NCI-H1092 treated with DMSO at 0.1 percent for 48 hours (cell line): Measurements from ENCODE around the gene KIF21A.
"Not testable (repeated sequence)": the region's sequence is repeated elsewhere in the genome, so short reads cannot be mapped to it uniquely, and the experiment has no call there.

Source experiments
- DNase-seq: peaks from one replicate; lab custom pipeline; 2025; lab: John Stamatoyannopoulos, UW

The KIF21A gene, protein sequence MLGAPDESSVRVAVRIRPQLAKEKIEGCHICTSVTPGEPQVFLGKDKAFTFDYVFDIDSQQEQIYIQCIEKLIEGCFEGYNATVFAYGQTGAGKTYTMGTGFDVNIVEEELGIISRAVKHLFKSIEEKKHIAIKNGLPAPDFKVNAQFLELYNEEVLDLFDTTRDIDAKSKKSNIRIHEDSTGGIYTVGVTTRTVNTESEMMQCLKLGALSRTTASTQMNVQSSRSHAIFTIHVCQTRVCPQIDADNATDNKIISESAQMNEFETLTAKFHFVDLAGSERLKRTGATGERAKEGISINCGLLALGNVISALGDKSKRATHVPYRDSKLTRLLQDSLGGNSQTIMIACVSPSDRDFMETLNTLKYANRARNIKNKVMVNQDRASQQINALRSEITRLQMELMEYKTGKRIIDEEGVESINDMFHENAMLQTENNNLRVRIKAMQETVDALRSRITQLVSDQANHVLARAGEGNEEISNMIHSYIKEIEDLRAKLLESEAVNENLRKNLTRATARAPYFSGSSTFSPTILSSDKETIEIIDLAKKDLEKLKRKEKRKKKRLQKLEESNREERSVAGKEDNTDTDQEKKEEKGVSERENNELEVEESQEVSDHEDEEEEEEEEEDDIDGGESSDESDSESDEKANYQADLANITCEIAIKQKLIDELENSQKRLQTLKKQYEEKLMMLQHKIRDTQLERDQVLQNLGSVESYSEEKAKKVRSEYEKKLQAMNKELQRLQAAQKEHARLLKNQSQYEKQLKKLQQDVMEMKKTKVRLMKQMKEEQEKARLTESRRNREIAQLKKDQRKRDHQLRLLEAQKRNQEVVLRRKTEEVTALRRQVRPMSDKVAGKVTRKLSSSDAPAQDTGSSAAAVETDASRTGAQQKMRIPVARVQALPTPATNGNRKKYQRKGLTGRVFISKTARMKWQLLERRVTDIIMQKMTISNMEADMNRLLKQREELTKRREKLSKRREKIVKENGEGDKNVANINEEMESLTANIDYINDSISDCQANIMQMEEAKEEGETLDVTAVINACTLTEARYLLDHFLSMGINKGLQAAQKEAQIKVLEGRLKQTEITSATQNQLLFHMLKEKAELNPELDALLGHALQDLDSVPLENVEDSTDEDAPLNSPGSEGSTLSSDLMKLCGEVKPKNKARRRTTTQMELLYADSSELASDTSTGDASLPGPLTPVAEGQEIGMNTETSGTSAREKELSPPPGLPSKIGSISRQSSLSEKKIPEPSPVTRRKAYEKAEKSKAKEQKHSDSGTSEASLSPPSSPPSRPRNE (N-terminal part only)

DNA sequence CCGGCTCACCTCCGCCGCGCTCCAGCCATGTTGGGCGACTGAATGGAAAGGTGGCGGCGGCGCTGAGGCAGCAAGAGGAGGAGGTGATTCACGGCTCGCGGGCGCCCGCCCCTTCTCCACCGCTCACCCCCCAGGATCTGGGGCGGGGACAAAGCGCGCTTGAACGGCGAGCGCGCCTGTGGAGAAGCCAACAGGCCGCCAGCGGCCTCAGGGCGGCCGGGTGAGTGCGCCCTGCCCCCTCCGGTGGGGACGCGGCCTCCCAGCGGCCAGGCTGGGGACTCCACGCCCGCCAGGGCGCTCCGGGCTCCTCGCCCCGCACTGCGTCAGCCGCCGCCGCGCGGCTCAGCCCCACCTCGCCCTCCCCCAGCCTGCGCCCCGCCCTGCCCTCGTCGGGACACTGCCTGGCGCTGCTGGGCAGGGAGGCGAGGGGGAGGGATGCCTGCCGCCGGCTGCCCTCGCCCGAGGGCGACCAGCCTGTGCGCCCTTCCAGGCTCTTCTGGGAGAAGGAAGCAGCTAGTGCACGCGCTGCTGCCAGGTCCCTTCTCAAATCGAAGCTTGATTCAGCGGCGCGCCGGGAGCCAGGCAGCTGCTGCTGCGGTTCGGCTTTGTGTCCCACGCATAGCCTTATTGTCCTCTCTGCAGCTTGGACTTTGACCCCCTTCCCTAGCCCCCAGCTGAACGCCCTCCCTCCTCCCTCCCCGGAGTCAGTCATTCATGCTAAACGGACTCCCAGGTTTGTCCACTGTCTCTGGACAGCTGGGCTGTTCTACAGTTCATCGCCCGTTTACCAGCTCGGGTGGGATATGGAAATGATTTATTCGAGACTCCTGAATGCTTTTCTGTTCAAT is at the start of gene KIF21A:
TSS of gene KIF21A (minus strand) at position 40 of the 848 bp plus-strand sequence. CDS start 150 bp downstream, outside the sequence.
- peak; percentile 92 for DNase-seq

DNA sequence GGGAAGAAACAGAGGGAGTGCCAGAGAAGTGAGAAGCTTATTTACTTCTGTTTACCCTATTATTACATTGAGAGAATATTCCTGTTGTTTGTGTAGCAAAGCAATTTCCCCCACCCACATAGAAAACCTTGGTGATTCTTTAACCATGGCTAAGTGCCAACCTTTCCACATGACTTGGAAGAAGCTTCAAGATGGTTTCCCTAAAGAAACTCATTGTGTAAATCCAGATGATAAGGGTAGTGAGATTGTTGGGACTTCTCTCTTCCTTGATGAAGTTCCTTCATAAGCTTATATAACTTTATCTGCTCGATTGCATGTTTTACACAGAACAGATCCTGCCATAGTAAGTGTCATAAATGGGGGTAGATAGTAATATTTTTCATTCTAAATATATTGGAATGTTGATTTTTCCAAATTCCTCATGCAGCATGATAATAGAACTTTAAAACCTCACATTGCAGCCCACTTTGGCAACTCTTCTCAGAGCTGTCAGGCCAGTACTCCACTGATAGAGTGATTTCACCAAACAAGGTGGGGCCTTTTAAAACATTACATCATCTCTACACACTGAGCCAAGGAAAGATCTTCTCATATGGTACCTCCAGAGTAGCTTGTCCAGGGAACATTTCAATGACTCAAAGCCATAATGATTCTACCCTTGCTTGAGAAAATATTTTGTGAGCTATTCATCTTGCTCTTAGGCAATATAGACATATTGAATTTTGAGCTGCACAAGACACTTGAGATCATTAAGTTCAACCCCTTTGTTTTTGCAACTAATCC is 47.8 kb upstream of the KIF21A start:
- no peak for DNase-seq

DNA sequence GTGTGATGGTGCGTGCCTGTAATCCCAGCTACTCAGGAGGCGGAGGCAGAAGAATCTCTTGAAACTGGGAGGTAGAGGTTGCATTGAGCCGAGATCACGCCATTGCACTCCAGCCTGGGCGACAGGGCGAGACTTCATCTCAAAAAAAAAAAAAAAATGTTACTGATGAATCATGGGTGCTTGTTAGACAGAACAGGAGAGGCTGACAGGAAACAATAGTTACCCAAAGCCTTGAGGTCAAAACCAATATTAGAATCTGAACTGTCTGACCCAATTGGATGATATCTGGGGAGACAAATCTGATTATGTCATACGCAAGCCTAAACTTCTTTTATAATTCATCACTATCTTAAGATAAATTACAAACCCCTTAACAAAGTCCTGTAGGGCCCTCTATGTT is 40.7 kb upstream of the KIF21A start:
- no peak for DNase-seq

DNA sequence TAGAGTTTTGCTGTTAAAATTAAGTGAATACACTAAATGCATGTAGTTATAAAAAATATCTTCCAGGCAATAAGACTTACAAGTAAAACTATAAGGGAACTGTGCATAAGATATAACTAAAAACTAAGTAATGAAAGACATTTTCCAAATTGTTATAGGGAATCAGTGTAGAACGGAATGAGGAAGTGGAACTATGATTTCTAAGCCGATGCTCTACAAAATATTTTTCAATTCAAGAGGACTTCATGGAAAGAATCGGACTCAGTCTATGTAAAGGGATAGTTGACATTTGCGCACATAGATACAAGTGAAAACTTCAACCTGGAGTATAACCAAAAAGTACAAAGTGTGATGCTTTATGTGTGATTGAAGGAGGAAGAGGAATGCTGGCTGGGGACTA is 40.1 kb upstream of the KIF21A start:
- no peak for DNase-seq

DNA sequence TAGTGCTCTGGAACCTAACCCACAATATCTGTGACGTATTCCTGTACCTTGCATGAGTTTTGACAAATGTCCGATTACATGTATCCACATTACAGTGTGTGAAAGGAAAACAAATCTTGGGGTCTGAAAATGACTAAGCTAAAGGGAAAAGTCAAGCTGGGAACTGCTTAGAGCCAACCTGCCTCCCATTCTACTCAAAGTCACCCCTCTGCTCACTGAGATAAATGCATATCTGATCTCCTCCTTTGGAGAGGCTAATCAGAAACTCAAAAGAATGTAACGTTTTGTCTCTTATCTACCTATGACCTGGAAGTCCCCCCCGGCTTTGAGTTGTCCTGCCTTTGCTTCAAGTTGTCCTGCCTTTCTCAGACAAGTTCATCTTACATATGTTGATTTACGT is 34.0 kb upstream of the KIF21A start:
- no peak for DNase-seq

DNA sequence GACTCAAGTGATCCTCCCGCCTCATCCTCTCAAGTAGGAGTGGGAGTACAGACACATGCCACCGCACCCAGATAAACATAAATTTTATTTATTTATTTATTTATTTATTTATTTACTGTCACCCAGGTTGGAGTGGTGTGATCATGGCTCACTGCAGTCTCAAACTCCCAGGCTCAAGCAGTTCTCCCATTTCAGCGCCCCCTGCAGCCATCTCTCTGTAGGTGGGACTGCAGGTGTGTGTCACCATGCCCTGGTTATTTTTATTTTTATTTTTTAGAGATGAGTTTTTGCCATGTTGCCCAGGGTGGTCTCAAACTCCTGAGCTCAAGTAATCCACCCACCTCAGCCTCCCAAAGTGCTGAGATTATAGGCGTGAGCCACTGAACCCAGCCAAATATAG is 33.2 kb upstream of the KIF21A start:
- no peak for DNase-seq

DNA sequence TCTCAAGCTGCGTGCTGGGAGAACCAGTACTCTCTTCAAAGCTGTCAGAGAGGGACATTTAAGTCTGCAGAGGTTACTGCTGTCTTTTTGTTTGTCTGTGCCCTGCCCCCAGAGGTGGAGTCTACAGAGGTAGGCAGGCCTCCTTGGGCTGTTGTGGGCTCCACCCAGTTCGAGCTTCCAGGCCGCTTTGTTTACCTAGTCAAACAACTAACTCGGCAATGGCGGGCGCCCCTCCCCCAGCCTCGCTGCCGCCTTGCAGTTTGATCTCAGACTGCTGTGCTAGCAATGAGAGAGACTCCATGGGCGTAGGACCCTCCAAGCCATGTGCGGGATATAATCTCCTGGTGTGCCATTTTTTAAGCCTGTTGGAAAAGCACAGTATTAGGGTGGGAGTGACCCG is 32.2 kb upstream of the KIF21A start:
- DNase-seq, result not testable (repeated sequence)

DNA sequence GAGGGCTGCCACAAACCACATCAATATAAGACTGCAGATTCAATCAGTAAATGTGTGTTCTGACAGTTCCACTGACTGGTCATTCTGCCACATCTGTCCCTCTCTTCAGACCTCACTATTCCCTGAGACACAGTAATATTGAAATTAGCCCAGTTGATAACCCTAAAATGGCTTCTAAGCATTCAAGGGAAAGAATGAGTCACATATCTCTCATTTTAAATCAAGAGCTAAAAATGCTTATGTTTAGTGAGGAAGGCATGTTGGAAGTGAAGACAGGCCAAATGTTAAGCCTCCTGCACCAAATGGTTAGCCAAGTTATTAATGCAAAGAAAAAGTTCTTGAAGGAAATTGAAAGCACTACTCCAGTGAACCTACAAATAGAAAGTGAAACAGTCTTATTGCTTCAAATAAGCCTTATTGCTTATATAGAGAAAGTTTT is 24.5 kb upstream of the KIF21A start:
- no peak for DNase-seq

DNA sequence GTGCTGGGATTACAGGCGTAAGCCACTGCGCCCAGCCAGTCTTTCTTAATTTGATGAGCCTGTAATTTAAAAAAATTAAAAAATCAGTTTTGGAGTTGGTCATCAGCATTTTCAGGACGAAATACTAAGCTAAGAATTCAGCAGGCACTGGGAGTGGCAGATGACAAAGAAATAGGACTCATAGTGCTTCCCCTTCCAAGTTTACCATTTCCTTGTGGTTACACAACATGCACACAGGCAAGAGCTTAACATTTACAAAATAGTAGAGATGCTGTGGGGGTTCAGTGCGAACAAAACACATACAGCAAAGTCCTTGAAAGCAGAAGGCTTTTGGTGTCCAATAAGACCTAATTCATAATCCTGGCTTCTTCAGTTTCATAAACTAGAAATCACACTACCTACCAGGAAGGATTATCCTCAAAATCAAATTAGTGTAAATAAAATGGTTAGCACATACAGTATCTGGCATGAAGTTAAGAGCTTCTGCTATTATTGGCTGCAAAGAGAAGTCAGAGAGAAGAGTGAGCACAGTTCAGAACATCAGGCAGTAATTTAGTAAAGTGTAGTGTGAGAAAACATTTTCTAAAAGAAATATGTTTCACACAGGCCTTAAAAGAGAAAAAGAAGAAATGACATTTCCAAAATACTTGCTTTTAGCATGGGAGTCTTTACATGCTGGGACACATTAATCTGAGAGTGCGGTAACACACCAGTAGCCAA is 22.2 kb upstream of the KIF21A start:
- no peak for DNase-seq

DNA sequence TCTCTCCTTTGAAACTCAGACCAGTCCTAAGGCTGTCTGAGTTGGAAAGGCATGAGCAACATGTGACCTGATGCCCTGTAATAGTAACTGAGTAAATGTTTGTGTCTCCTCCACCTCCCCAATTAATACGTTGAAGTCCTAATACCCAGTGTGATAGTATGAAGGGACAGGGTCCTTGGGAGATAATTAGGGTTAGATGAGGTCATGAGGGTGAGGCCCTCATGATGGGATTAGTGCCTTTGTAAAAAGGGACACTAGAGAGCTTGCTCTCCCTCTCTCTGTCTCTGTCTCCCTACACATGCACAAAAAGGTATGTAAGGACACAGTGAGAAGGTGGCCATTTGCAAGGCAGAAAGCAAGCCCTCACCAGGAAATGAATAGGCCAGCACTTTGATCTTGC is 18.1 kb upstream of the KIF21A start:
- no peak for DNase-seq

DNA sequence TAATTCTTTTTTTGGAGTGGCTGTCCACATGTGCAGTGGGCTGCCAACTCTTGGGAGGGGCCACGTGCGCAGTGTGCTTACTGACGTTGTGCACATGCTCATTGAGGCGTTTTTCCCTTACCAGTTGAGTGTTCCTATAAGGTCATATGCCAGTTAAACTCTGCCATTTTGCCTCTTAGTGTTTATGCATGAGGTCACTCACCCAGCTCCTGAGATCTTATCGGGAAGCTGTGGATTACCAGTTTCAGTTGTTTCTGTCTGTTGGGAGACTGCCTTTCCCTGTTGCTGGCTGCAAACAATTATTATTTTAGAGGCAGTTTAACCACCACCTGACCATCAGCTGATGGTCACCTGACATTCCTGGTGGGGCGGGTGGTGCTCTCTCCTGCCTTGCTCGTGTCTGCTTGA is 16.1 kb upstream of the KIF21A start:
- DNase-seq, result no peak

DNA sequence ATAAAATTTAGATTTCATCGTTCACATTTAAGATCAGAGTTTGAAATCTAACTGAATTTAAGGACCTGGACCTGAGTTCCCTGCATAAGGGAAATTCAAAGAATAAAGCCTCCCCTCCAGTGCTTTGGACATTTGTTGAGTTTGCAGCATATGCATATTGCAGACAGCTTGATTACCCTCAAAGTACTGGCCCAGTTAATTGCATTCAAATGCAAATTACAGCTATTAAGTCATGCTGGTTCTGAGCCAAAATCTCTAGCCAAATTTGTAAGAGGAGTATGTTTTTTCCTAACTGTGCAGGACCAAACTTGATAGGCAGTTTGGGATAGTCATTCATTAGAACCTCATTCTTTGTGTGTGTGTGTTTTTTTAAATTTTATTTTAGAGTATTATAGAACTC is 9.1 kb upstream of the KIF21A start:
- no peak for DNase-seq

DNA sequence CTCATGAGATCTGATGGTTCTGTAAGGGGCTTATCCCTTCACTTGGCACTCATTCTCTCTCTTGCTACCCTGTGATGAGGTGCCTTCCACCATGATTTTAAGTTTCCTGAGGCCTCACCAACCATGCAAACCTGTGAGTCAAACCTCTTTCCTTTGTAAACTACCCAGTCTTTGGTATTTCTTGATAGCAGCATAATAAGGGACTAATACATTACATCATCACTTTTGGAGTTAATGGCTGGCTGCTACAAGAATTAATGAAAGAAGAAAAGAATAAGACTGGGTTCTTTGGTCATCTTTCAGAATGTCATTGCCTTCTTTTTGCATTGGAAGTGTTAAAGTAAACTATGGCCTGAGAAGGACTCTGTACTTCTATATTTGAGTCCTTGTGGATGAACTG is 5.1 kb upstream of the KIF21A start:
- DNase-seq, result no peak

DNA sequence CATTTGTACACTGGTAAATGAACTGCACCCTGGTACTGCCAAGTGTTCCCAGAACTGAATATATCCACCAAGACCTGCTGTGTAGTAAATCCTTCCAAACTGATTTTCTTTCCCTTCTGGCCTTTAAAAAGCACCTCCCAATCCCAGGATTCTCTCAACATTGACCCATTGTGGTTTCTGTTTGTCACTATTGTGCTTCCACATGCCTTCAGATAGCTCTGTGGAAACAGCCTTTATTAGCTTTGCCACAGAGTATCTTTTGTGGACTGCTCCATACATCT is 949 bp upstream of the KIF21A start:
- no peak for DNase-seq

DNA sequence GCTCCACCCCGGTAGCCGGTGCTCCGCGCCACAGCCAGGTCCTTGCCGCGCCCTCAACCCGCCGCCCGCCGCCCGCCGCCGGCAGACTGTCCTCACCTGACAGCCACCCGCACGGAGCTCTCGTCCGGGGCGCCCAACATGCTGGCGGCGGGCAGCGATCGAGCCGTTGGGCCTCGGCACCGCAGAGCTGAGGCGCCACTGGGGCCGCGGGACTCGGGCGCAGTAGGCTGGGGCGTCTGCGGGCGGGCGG is 164 bp downstream of the KIF21A start:
- no peak for DNase-seq

DNA sequence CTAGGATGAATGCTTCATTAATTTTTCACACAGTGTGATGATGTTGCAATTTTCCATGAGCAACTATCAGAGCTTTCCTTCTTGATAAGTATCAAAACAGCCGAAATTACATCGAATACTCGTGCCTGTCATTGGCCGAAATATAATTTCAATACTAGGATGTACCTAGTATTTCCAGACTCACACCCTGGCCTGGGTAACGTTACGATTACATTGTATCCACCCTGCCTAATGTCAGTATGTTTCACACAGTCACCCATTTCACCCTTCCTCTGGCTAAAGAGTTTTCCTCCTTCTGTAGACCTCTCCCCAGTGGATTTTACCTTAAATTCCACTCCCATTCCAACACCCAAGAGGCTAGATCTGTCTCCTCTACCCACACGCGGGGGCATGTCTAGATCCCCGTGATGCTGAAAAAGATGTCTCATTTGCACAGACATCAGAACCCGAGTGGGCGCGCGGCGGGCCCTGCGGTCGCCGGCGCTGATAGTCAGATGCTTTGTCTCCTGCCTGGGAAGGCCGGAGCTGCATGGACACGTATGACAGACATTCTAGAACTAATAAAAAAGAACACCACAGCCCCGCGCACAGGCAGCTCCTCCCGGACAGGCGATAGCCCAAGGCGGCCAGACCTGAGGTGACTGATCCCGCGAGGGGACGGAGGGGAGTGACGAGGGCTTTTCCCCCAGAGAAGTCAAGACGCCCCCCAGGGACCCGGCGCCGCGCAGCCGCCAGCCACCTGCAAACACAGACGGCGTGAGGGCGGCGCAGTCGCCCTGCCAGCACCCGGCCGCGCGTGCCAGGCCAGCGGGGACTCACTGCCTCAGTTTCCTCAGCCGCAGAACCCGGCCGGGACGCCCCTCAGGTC is 723 bp downstream of the KIF21A start:
- DNase-seq, result peak; percentile 85

DNA sequence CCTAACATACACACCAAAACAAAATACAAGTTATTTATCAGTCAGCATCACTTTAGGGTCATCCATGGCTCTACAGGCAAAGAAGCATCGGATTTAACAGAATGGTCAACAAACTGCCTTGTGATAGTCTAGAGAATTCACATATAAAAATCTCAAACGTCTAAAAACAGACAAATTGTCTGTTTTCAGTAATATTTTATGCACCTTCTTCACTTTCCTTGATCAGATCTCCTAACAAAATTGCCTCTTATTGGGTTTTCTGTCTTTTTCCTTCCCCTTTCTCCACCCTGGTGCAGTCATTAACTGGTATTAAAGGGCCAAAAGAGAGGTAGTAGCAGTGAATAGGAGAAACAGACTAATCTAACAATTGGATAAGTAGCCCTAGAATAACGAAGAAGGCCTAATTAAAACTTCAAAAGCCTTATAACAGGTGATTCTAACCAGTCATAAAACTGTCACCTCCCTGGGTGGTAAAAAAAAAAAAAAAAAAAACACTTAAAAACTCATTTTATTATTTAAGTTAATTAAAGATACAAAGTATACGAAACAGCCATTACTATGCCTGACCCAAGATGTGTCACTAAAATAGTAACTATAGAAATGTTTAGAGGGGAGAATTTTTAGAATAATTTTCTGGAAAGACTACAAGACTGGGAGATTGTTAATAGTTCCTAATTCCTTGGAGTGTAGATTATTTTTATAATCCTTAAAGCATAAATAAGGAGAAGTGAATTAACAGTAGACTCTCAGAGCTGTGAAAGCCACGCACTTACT is 1.5 kb downstream of the KIF21A start:
- DNase-seq, result no peak

DNA sequence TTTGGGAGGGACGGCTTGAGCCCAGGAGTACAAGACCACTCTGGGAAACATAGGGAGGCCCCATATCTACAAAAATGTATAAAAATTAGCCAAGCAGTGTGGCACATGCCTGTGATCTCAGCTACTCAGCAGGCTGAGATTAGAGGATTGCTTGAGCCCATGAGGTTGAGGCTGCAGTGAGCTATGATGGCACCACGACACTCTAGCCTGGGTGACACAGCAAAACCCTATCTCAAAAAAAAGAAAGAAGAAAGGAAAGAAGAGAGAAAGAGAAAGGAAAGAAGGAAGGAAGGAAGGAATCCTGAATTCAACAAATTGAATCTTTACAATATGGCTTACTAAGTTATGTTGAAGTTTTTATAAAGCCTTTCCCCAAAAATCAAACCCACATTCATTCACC is 2.1 kb downstream of the KIF21A start:
- DNase-seq, result no peak

DNA sequence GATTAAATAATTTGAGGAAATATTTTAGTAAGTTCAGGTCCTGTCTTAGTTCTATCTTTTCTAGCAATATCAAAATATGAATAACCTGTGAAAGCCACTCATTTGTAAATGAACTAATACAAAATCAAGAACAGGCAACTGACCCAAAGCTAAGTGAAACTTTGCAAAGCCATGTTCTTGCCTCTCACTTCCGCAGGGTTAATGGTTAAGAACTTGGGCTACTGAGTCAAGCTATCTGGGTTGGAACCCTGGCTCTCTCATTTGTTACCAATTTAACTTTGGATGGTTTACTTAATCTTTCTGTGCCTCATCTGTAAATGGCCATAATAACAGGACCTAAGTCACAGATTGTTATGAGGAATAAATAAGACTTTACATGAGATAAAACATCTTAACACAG is 2.8 kb downstream of the KIF21A start:
- DNase-seq, result no peak
